IMR-90 (cell line): ENCODE results near the gene RNF186. TPM values are rescaled to one million over a fixed set of nuclear protein-coding genes. Genes with fewer than 3 reads are reported as not detected.

Source experiments
- ATAC-seq: fragments of 200-7000 bp; cut with Tn5 transposase; 2 replicates; pipeline ENCODE4 v1.9.1; 2020; ENCODE audit warnings: low read depth, mild to moderate bottlenecking, moderate library complexity
- BruUV-seq: library from RNA; stranded (reverse); fragments of 400-500 nt; replicated peaks from 2 replicates; lab custom pipeline; 2021; lab: Mats Ljungman, UMichigan
- CTCF ChIA-PET: fragments of 300-600 bp; formaldehyde crosslinking; extraction: SDS; loops from one replicate; lab custom pipeline; 2021; ENCODE audit warnings: antibody characterized with exemption; lab: Yijun Ruan, JAX
- POLR2A ChIA-PET: fragments of 300-600 bp; sonication (Branson Sonifier 250); formaldehyde crosslinking; loops from one replicate; lab custom pipeline; 2022; ENCODE audit warnings: antibody characterized with exemption; ENCODE audit not compliant: unreplicated experiment; lab: Charles Lee
- DNase-seq: peaks from one replicate; pipeline ENCODE4 v3.0.0; 2013
- H2AFZ ChIP-seq: replicated peaks from 2 replicates; pipeline ENCODE3; 2013; ENCODE audit warnings: low read length, mild to moderate bottlenecking; ENCODE audit not compliant: poor library complexity
- H2AK5ac ChIP-seq: 2 replicates; pipeline ENCODE4 v1.6.1; 2013; ENCODE audit warnings: low read depth, low read length, inconsistent platforms
- H2AK9ac ChIP-seq: replicated peaks from 2 replicates; pipeline ENCODE3; 2013; ENCODE audit warnings: mild to moderate bottlenecking, low read depth, low read length, moderate library complexity; ENCODE audit not compliant: poor library complexity
- H2BK120ac ChIP-seq: 2 replicates; pipeline ENCODE4 v1.6.1; 2013; ENCODE audit warnings: low read depth, low read length, inconsistent platforms
- H2BK15ac ChIP-seq: 3 replicates; pipeline ENCODE4 v1.6.1; 2013; ENCODE audit warnings: low read depth, low read length, inconsistent platforms
- H2BK20ac ChIP-seq: 2 replicates; pipeline ENCODE4 v1.6.1; 2013; ENCODE audit warnings: low read depth, mild to moderate bottlenecking, inconsistent platforms, low read length, moderate library complexity
- H2BK5ac ChIP-seq: 2 replicates; pipeline ENCODE4 v1.6.1; 2013; ENCODE audit warnings: mild to moderate bottlenecking, low read depth, low read length, inconsistent platforms; ENCODE audit not compliant: poor library complexity, severe bottlenecking
- H3K14ac ChIP-seq: replicated peaks from 2 replicates; pipeline ENCODE4 v1.6.1; 2013; ENCODE audit warnings: low read depth, low read length, inconsistent platforms
- H3K18ac ChIP-seq: 2 replicates; pipeline ENCODE4 v1.6.1; 2013; ENCODE audit warnings: low read depth, low read length, control low read depth
- H3K23ac ChIP-seq: 2 replicates; pipeline ENCODE4 v1.6.1; 2013; ENCODE audit warnings: low read depth, low read length, inconsistent platforms
- H3K27ac ChIP-seq: 2 replicates; pipeline ENCODE4 v1.5.1; 2013; ENCODE audit warnings: mild to moderate bottlenecking, control low read depth, low read length; ENCODE audit not compliant: insufficient read depth
- H3K27me3 ChIP-seq: 2 replicates; pipeline ENCODE4 v1.6.1; 2013; ENCODE audit warnings: low read length; ENCODE audit not compliant: control insufficient read depth, insufficient read depth
- H3K36me3 ChIP-seq: 2 replicates; pipeline ENCODE4 v1.6.1; 2013; ENCODE audit warnings: low read length, mixed read lengths; ENCODE audit not compliant: control insufficient read depth, insufficient read depth
- H3K4ac ChIP-seq: 2 replicates; pipeline ENCODE4 v1.6.1; 2013; ENCODE audit warnings: low read depth, low read length, inconsistent platforms
- H3K4me1 ChIP-seq: 2 replicates; pipeline ENCODE4 v1.6.1; 2013; ENCODE audit warnings: low read length, mixed read lengths; ENCODE audit not compliant: control insufficient read depth, insufficient read depth
- H3K4me2 ChIP-seq: 2 replicates; pipeline ENCODE4 v1.6.1; 2013; ENCODE audit warnings: low read depth, mild to moderate bottlenecking, control low read depth, low read length, moderate library complexity
- H3K4me3 ChIP-seq: 2 replicates; pipeline ENCODE4 v1.5.1; 2013; ENCODE audit warnings: low read depth, mild to moderate bottlenecking, control low read depth, low read length, moderate library complexity; ENCODE audit not compliant: insufficient read depth
- H3K56ac ChIP-seq: 2 replicates; pipeline ENCODE4 v1.6.1; 2013; ENCODE audit warnings: low read length, inconsistent platforms; ENCODE audit not compliant: insufficient read depth; ENCODE audit errors: extremely low read depth
- H3K79me1 ChIP-seq, 2 experiments: 2 replicates each; pipeline ENCODE4 v1.6.1; 2013; ENCODE audit warnings: low read length in 2 of 2, inconsistent platforms in 1 of 2, low read depth in 1 of 2
- H3K9ac ChIP-seq: 2 replicates; pipeline ENCODE4 v1.6.1; 2013; ENCODE audit warnings: low read depth, low read length, control low read depth
- H3K9me1 ChIP-seq: 2 replicates; pipeline ENCODE4 v1.6.1; 2013; ENCODE audit warnings: low read length, inconsistent platforms; ENCODE audit not compliant: insufficient read depth
- H3K9me3 ChIP-seq: 2 replicates; pipeline ENCODE4 v1.6.1; 2013; ENCODE audit warnings: low read length; ENCODE audit not compliant: control insufficient read depth, insufficient read depth
- H4K20me1 ChIP-seq: 2 replicates; pipeline ENCODE4 v1.6.1; 2013; ENCODE audit warnings: low read length, inconsistent platforms; ENCODE audit not compliant: insufficient read depth
- H4K5ac ChIP-seq: 2 replicates; pipeline ENCODE4 v1.6.1; 2013; ENCODE audit warnings: mild to moderate bottlenecking, low read depth, low read length, control low read depth
- H4K8ac ChIP-seq, 2 experiments: 2 replicates each; pipeline ENCODE4 v1.6.1; 2013; ENCODE audit warnings: low read depth in 2 of 2, low read length in 2 of 2, control low read depth in 1 of 2, inconsistent platforms in 1 of 2
- H4K91ac ChIP-seq: 2 replicates; pipeline ENCODE4 v1.6.1; 2013; ENCODE audit warnings: low read depth, low read length, inconsistent platforms; ENCODE audit not compliant: insufficient read depth
- BHLHE40 ChIP-seq: fragments of 150-350 bp; IDR thresholded peaks from 2 replicates; pipeline ENCODE4 v1.6.1; 2016; ENCODE audit warnings: mild to moderate bottlenecking, low read depth, low read length
- CHD1 ChIP-seq: IDR thresholded peaks from 2 replicates; pipeline ENCODE4 v1.6.1; 2012; ENCODE audit warnings: low read depth, low read length, improper control_type of control experiment
- FOS ChIP-seq: fragments of 150-350 bp; IDR thresholded peaks from 2 replicates; pipeline ENCODE4 v1.6.1; 2016; ENCODE audit warnings: low read depth, low read length
- MAFK ChIP-seq: IDR thresholded peaks from 2 replicates; pipeline ENCODE4 v1.6.1; 2012; ENCODE audit warnings: low read depth, low read length, improper control_type of control experiment
- MAZ ChIP-seq: IDR thresholded peaks from 2 replicates; pipeline ENCODE4 v1.6.1; 2012; ENCODE audit warnings: low read depth, mild to moderate bottlenecking, low read length, improper control_type of control experiment, moderate library complexity, borderline replicate concordance
- MXI1 ChIP-seq: IDR thresholded peaks from 2 replicates; pipeline ENCODE4 v1.6.1; 2012; ENCODE audit warnings: low read depth, mild to moderate bottlenecking, low read length, moderate library complexity, borderline replicate concordance
- NFE2L2 ChIP-seq: fragments of 150-350 bp; IDR thresholded peaks from 2 replicates; pipeline ENCODE4 v1.6.1; 2016; ENCODE audit warnings: low read depth, mild to moderate bottlenecking, low read length
- RAD21 ChIP-seq: IDR thresholded peaks from 2 replicates; pipeline ENCODE4 v1.6.1; 2012; ENCODE audit warnings: low read length, improper control_type of control experiment
- RFX5 ChIP-seq: IDR thresholded peaks from 2 replicates; pipeline ENCODE4 v1.8.0; 2012; ENCODE audit warnings: low read depth, mild to moderate bottlenecking, low read length, moderate library complexity
- SMC3 ChIP-seq: fragments of 150-350 bp; IDR thresholded peaks from 2 replicates; pipeline ENCODE4 v1.6.1; 2016; ENCODE audit warnings: low read depth, mild to moderate bottlenecking, antibody characterized with exemption, low read length, moderate library complexity
- WGBS, 2 experiments: methylation state at CpG; one replicate each; pipeline versions ENCODE4 v1.1.5 to v1.1.7; 2013; ENCODE audit warnings: missing lambda C conversion rate in 2 of 2; ENCODE audit not compliant: insufficient read length in 1 of 2; ENCODE audit errors: extremely low coverage in 2 of 2; 5-methylcytosine and 5-hydroxymethylcytosine counted together
- dilution Hi-C: fragments of 300-500 bp; cut with HindIII; formaldehyde crosslinking; loops from one replicate; pipeline ENCODE4 v1.14.3; 2018; ENCODE audit warnings: low sequenced_read_pairs; ENCODE audit not compliant: unreplicated experiment
- in situ Hi-C: fragments of 300-500 bp; cut with MboI; formaldehyde crosslinking; loops from 3 replicates; pipeline ENCODE4 v1.14.3; 2019; ENCODE audit warnings: low sequenced_read_pairs, inconsistent platforms, mixed read lengths
- intact Hi-C: fragments of 100-400 bp; cut with micrococcal nuclease; formaldehyde crosslinking; loops from 2 replicates; pipeline ENCODE4 v1.10.0; 2022
- polyA plus RNA-seq, 3 experiments: library from polyadenylated mRNA; depleted of rRNA; stranded (reverse); fragments of >200 nt; gene quantifications; 2 replicates each; pipeline ENCODE4 v1.2.3, GENCODE V29; 2012; ENCODE audit warnings: low replicate concordance in 1 of 3
- total RNA-seq: library from RNA; depleted of rRNA; stranded (reverse); fragments of >200 nt; gene quantifications from 2 replicates; pipeline ENCODE4 v1.2.3, GENCODE V29; 2012
- TF ChIP-seq, protein P1 (sequence below): fragments of 150-350 bp; IDR thresholded peaks from 2 replicates; pipeline ENCODE4 v1.6.1; 2016; ENCODE audit warnings: low read depth, mild to moderate bottlenecking, low read length, moderate library complexity, borderline replicate concordance

RNF186 gene
- total and polyA plus RNA-seq, 2 of the 4 experiments (the other 2 are of a cell fraction): not detected

DNA sequence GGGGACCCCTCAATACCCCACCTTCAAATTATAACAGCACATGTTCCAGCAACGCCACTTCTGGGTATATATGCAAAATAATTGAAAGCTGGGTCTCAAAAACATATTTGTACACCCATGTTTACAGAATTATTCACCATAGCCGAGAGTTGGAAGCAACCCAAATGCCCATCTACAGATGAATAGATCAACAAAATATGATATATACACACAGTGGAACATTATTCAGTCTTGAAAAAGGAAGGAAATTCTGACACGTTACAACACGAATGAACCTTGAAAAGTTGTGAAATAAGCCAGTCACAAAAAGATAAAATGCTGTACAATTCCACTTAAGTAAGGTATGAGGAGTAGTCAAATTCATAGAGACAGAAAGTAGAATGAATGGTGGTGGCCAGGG lies 20.5 kb downstream of the RNF186 start:
- TF ChIP-seq MAZ: no peak
- no peak for TF ChIP-seq CHD1
- no peak for TF ChIP-seq SMC3
- TF ChIP-seq MAFK: no peak
- TF ChIP-seq FOS: no peak
- no peak for TF ChIP-seq RAD21
- TF ChIP-seq NFE2L2: no peak
- TF ChIP-seq, protein P1, sequence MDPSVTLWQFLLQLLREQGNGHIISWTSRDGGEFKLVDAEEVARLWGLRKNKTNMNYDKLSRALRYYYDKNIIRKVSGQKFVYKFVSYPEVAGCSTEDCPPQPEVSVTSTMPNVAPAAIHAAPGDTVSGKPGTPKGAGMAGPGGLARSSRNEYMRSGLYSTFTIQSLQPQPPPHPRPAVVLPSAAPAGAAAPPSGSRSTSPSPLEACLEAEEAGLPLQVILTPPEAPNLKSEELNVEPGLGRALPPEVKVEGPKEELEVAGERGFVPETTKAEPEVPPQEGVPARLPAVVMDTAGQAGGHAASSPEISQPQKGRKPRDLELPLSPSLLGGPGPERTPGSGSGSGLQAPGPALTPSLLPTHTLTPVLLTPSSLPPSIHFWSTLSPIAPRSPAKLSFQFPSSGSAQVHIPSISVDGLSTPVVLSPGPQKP: no peak
- no peak for TF ChIP-seq BHLHE40
- TF ChIP-seq RFX5: no peak
- TF ChIP-seq MXI1: no peak
- Histone ChIP-seq H3K14ac (no peak overlapping the region), H2BK15ac (no peak overlapping the region), H3K79me1 (peaks cover 19 to 21% of the 10 kb centered on the region in 2 experiments), H3K4me2 (no peak overlapping the region), H4K5ac (no peak overlapping the region), H3K27me3 (no peaks in the 10 kb centered on the region), H4K8ac (no peak overlapping the region), H3K56ac (no peak overlapping the region), H3K27ac (no peak overlapping the region), H2BK20ac (no peak overlapping the region), H2AFZ (no peak overlapping the region), H3K36me3 (peaks cover 11% of the 10 kb centered on the region), H3K4me3 (no peak overlapping the region), H4K91ac (no peak overlapping the region), H2BK120ac (no peak overlapping the region), H3K23ac (no peak overlapping the region), H3K18ac (no peak overlapping the region), H3K9me3 (no peaks in the 10 kb centered on the region), H3K4me1 (peaks cover 9% of the 10 kb centered on the region), H3K4ac (no peak overlapping the region), H2AK5ac (no peak overlapping the region), H3K9me1 (peaks cover 14% of the 10 kb centered on the region; the same call in 1 of the 2 replicates), H4K20me1 (no peaks in the 10 kb centered on the region), H2BK5ac (no peak overlapping the region), H2AK9ac (no peak overlapping the region), H3K9ac (no peak overlapping the region)
- no TSS peak for BruUV-seq
- POLR2A ChIA-PET: no interaction called here
- no CpG with 5 or more reads among the region's 4 CpGs for WGBS, 2 experiments
- no peak for DNase-seq
- no peak for ATAC-seq
- dilution Hi-C loops: no loop called here
- in situ Hi-C loops: no loop called here
- CTCF ChIA-PET: no interaction called here
- intact Hi-C loops: no loop called here
